ENCODE measurements around the gene DSE.

The DSE gene

GRCh38 chr6:116426551-116426950, 55.8 kb downstream of the DSE start:
- DNase-seq (ENCODE audit: extremely low read depth, low read depth): no peak
- TF ChIP-seq CTCF (IDR thresholded peaks at IDR 0.05; ENCODE audit: low read depth, low read length): no peak

- DNase-seq (ENCODE audit: extremely low read depth, low read depth): no peak
- TF ChIP-seq CTCF (IDR thresholded peaks at IDR 0.05; ENCODE audit: low read depth, low read length): no peak
Observed at GRCh38 chr6:116429111-116429510, 58.4 kb downstream of the DSE start.

GRCh38 chr6:116430860-116431259, 60.1 kb downstream of the DSE start:
- no peak for TF ChIP-seq CTCF (IDR thresholded peaks at IDR 0.05; ENCODE audit: low read depth, low read length)
- no peak for DNase-seq (ENCODE audit: extremely low read depth, low read depth)

- no peak for TF ChIP-seq CTCF (IDR thresholded peaks at IDR 0.05; ENCODE audit: low read depth, low read length)
- no peak for DNase-seq (ENCODE audit: extremely low read depth, low read depth)
Observed at GRCh38 chr6:116431964-116432595, 61.3 kb downstream of the DSE start.

GRCh38 chr6:116433206-116433712, 62.5 kb downstream of the DSE start:
- DNase-seq (ENCODE audit: extremely low read depth, low read depth): no peak
- TF ChIP-seq CTCF (IDR thresholded peaks at IDR 0.05; ENCODE audit: low read depth, low read length): no peak

- DNase-seq (ENCODE audit: extremely low read depth, low read depth): no peak
- no peak for TF ChIP-seq CTCF (IDR thresholded peaks at IDR 0.05; ENCODE audit: low read depth, low read length)
Observed at GRCh38 chr6:116434056-116434725, 63.4 kb downstream of the DSE start.

GRCh38 chr6:116436586-116436985, 65.8 kb downstream of the DSE start:
- TF ChIP-seq CTCF (IDR thresholded peaks at IDR 0.05; ENCODE audit: low read depth, low read length): no peak

More at GRCh38 chr6:116436586-116436985, 65.8 kb downstream of the DSE start:
- no peak for DNase-seq (ENCODE audit: extremely low read depth, low read depth)
